ENCODE data around the gene PDCD11. TPM values are rescaled to one million over a fixed set of nuclear protein-coding genes. Genes with fewer than 3 reads are reported as not detected.
"Not testable (repeated sequence)": the region's sequence is repeated elsewhere in the genome, so short reads cannot be mapped to it uniquely, and the experiment has no call there.

PDCD11 gene
- total and polyA plus RNA-seq, 4 donors, result 8.3 to 20.9 (median 9.8) TPM

DNA sequence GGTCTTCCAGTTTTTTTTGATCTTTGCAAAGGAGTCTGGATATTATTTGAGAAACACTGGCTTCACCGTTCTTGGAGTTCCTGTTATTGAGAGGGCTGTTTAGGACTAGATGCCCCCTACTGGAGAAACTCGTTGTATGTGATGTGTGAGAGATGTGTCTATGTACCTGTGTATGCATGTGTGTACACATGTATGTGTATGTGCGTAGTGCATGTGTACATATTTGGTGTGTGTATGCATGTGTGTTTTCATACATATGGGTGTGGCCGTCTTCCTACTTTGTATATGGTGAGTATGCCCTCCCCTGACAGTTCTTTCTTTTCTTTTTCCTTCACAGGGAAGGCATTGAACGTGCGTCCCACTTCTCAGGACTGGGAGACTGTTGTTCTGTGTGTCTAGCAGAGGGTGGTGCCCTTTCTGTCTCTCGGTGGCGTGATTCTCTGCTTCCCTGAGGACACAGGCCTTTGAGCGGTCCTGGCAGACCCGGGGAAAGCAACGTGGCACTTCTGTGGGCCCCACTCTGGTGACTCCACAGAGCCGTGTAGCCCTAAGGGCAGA, 85.6 kb downstream of the PDCD11 start:
- 62% methylated on average over 12 of the region's 12 CpGs for WGBS
- H3K27me3 ChIP-seq (ENCODE audit: control insufficient read depth in 4 of 4, insufficient read depth in 4 of 4, low read length in 3 of 4), result no peaks in the 10 kb centered on the region
- no peak overlapping the region for H3K27ac ChIP-seq (ENCODE audit: low read depth in 1 of 2, low read length in 2 of 2)
- no peak for DNase-seq (ENCODE audit: low spot score)
- TF ChIP-seq MAX (IDR thresholded peaks at IDR 0.05), result no peak
- peak; percentile 46 for TF ChIP-seq CTCF (IDR thresholded peaks at IDR 0.05; ENCODE audit: low read depth, low read length, missing input control)
- TF ChIP-seq RAD21 (IDR thresholded peaks at IDR 0.05), result peak; percentile 70 to 79
- no peaks in the 10 kb centered on the region for H3K4me1 ChIP-seq (ENCODE audit: control insufficient read depth in 4 of 4, insufficient read depth in 4 of 4, low read length in 3 of 4)
- no peak overlapping the region for H3K9ac ChIP-seq (ENCODE audit: low read depth in 1 of 2, low read length in 2 of 2)
- no peaks in the 10 kb centered on the region for H3K9me3 ChIP-seq (ENCODE audit: control insufficient read depth in 4 of 4, low read length in 3 of 4)
- no peak overlapping the region for H3K4me3 ChIP-seq (ENCODE audit: low read depth in 1 of 3, low read length in 3 of 3)
- H3K36me3 ChIP-seq (ENCODE audit: control insufficient read depth in 4 of 4, insufficient read depth in 3 of 4, low read depth in 1 of 4, low read length in 3 of 4), result no peaks in the 10 kb centered on the region

- H3K4me3 ChIP-seq (ENCODE audit: low read depth in 1 of 3, low read length in 3 of 3); H3K4me1 ChIP-seq (ENCODE audit: control insufficient read depth in 4 of 4, insufficient read depth in 4 of 4, low read length in 3 of 4); DNase-seq (ENCODE audit: low spot score); H3K9ac ChIP-seq (ENCODE audit: low read depth in 1 of 2, low read length in 2 of 2); H3K9me3 ChIP-seq (ENCODE audit: control insufficient read depth in 4 of 4, low read length in 3 of 4); H3K36me3 ChIP-seq (ENCODE audit: control insufficient read depth in 4 of 4, insufficient read depth in 3 of 4, low read depth in 1 of 4, low read length in 3 of 4); H3K27ac ChIP-seq (ENCODE audit: low read depth in 1 of 2, low read length in 2 of 2); H3K27me3 ChIP-seq (ENCODE audit: control insufficient read depth in 4 of 4, insufficient read depth in 4 of 4, low read length in 3 of 4): not testable (repeated sequence)
- WGBS, result 86% methylated on average over 8 of the region's 8 CpGs
These were observed 90.4 kb downstream of the PDCD11 start for GRCh38 chr10:103486635-103487409.

GRCh38 chr10:103487410-103487708, 90.9 kb downstream of the PDCD11 start:
- peaks cover 0 to 2% (median 0%) of the 10 kb centered on the region in 4 donors for H3K4me1 ChIP-seq (ENCODE audit: control insufficient read depth in 4 of 4, insufficient read depth in 4 of 4, low read length in 3 of 4)
- TF ChIP-seq SP1 (IDR thresholded peaks at IDR 0.05) (no peak), RAD21 (IDR thresholded peaks at IDR 0.05) (no peak), JUND (IDR thresholded peaks at IDR 0.05) (no peak), NR2F2 (IDR thresholded peaks at IDR 0.05) (no peak), CTCF (IDR thresholded peaks at IDR 0.05; ENCODE audit: low read depth, low read length, missing input control) (no peak), MAX (IDR thresholded peaks at IDR 0.05) (no peak), FOXA2 (IDR thresholded peaks at IDR 0.05) (no peak), EGR1 (IDR thresholded peaks at IDR 0.05; ENCODE audit: low read depth in 2 of 2) (no peak), TAF1 (conservative IDR thresholded peaks at IDR 0.05) (no peak), HNF4A (conservative IDR thresholded peaks at IDR 0.05) (no peak), RXRA (IDR thresholded peaks at IDR 0.05) (no peak), FOXA1 (IDR thresholded peaks at IDR 0.05) (no peak), HNF4G (IDR thresholded peaks at IDR 0.05) (no peak), YY1 (IDR thresholded peaks at IDR 0.05) (no peak)
- TF ChIP-seq, protein P1, sequence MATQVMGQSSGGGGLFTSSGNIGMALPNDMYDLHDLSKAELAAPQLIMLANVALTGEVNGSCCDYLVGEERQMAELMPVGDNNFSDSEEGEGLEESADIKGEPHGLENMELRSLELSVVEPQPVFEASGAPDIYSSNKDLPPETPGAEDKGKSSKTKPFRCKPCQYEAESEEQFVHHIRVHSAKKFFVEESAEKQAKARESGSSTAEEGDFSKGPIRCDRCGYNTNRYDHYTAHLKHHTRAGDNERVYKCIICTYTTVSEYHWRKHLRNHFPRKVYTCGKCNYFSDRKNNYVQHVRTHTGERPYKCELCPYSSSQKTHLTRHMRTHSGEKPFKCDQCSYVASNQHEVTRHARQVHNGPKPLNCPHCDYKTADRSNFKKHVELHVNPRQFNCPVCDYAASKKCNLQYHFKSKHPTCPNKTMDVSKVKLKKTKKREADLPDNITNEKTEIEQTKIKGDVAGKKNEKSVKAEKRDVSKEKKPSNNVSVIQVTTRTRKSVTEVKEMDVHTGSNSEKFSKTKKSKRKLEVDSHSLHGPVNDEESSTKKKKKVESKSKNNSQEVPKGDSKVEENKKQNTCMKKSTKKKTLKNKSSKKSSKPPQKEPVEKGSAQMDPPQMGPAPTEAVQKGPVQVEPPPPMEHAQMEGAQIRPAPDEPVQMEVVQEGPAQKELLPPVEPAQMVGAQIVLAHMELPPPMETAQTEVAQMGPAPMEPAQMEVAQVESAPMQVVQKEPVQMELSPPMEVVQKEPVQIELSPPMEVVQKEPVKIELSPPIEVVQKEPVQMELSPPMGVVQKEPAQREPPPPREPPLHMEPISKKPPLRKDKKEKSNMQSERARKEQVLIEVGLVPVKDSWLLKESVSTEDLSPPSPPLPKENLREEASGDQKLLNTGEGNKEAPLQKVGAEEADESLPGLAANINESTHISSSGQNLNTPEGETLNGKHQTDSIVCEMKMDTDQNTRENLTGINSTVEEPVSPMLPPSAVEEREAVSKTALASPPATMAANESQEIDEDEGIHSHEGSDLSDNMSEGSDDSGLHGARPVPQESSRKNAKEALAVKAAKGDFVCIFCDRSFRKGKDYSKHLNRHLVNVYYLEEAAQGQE (IDR thresholded peaks at IDR 0.05), result no peak
- TF ChIP-seq, protein P2, sequence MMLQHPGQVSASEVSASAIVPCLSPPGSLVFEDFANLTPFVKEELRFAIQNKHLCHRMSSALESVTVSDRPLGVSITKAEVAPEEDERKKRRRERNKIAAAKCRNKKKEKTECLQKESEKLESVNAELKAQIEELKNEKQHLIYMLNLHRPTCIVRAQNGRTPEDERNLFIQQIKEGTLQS (IDR thresholded peaks at IDR 0.05), result no peak
- no peak for DNase-seq (ENCODE audit: low spot score)
- H3K9ac ChIP-seq (ENCODE audit: low read depth in 1 of 2, low read length in 2 of 2), result no peak overlapping the region
- no peaks in the 10 kb centered on the region for H3K9me3 ChIP-seq (ENCODE audit: control insufficient read depth in 4 of 4, low read length in 3 of 4)
- H3K4me3 ChIP-seq (ENCODE audit: low read depth in 1 of 3, low read length in 3 of 3), result no peak overlapping the region
- H3K27me3 ChIP-seq (ENCODE audit: control insufficient read depth in 4 of 4, insufficient read depth in 4 of 4, low read length in 3 of 4), result no peaks in the 10 kb centered on the region
- no peak overlapping the region for H3K27ac ChIP-seq (ENCODE audit: low read depth in 1 of 2, low read length in 2 of 2)
- no peaks in the 10 kb centered on the region for H3K36me3 ChIP-seq (ENCODE audit: control insufficient read depth in 4 of 4, insufficient read depth in 3 of 4, low read depth in 1 of 4, low read length in 3 of 4)
- 78% methylated on average over 2 of the region's 2 CpGs for WGBS

All from liver (tissue), 9 donors.